Activated CD4-positive, alpha-beta T cell treated with anti-CD3 and anti-CD28 coated beads, Interleukin-2, Interleukin-6, amounts not matched to agents 100 ng/mL and 50 ng/mL, durations not matched to agents 16 hours and 8 hours (primary cell): ENCODE data around the gene PRSS12.
"Not testable (repeated sequence)": the region's sequence is repeated elsewhere in the genome, so short reads cannot be mapped to it uniquely, and the experiment has no call there.

ENCODE experiments used
- DNase-seq: peaks from one replicate; pipeline ENCODE4 v3.0.0-alpha.2; 2020

The PRSS12 gene

DNA sequence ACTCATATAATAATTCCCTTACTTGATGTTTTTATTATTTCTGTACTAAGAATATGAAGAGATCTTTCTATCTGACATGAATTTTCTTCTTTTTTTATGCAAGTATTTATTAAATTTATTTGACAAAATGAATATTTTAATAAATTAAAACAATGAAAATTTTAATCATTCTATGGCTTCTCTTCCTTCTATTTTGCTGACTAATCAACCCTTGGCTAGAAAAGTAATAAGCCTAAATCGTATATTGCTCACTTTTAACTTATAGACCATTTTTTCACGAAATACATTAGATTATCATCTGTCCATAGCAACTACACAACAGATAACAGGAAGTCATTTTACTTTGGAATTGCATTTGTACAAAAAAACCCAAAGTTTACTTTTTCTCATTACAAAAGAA, 38.6 kb downstream of the PRSS12 start:
- no peak for DNase-seq

DNA sequence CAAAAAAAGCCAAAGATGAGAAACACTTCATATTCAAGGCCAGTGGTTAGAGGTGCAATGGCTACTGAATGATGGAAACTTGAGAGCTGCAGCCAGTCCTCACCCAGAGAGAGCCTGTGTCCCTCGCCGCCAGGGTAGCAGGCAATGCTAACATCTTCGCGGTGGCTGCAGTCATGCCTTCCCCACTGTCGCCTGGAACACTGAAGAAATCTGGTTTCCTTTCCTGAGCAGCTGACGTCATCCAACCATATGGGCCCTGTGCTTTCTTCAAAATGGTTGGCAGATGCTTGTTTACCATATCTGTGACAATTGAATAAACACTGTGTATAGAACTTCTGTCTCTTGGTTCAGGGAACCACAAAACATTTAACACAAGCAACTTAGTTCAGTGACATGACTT, 39.7 kb downstream of the PRSS12 start:
- DNase-seq: no peak

DNA sequence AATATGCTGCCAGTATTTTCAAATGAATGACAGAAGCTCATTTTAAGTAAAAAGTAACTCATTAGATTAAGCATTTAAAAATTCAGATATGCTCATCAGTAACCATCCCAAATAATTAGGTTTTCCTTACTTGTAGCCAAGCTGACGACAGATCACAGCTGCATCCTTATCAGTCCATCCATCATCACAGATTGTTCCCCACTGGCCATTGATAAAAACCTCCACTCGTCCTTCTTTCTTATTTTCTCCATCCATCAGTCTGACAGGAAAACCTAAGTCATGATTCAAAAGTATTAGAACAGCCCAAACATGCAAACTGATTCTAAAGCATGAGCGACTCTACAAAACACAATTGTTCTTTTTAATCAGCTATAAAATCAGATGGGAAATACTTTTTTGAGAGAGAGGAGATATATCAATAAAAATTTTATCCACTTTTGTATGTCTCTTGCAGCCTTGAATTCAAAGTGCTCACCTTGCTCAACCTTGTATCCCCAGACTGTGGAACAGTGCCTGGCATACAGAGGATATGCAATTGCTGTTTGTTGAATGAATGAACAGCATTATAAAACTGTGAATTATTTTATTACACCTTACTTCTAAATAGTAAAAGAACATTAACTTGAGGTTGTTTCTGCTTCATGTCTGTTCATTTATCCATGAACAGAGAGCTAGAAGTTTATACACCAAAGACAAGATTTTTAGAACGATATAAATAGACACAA, 44.3 kb downstream of the PRSS12 start:
- no peak for DNase-seq

GRCh38 chr4:118307643-118308042, 45.2 kb downstream of the PRSS12 start:
- no peak for DNase-seq

DNA sequence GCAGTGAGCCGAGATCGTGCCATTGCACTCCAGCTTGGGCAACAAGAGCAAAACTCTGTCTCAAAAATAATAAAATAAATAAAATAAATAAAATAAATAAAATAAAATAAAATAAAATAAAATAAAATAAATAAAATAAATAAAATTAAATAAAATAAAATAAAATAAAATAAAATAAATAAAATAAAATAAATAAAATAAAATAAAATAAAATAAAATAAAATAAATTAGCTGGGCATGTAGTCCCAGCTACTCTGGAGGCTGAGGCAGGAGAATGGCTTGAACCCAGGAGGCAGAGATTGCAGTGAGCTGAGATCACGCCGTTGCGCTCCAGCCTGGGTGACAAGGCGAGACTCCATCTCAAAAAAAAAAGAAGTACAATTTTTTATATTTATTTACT, 53.2 kb downstream of the PRSS12 start:
- not testable (repeated sequence) for DNase-seq

- DNase-seq: no peak
Measured at GRCh38 chr4:118296729-118297128, 56.1 kb downstream of the PRSS12 start.

DNA sequence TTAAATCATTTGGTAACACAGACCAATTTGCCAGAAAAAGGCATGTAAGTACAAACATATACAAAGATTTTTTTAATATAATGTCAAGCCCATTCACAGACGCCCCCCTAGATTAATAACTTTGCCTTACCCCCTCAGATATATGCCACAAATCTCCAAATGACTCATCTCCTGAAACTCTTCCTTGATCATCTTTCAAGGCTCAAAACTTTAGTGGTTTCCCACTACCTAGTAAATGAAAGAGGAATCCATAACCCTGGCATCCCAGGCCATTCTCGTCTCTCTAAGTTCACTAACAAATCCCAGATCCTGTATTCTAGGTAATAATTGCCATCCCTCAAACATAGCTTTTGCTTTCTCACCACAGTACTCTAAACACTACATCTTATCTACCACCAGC, 61.9 kb downstream of the PRSS12 start:
- no peak for DNase-seq

DNA sequence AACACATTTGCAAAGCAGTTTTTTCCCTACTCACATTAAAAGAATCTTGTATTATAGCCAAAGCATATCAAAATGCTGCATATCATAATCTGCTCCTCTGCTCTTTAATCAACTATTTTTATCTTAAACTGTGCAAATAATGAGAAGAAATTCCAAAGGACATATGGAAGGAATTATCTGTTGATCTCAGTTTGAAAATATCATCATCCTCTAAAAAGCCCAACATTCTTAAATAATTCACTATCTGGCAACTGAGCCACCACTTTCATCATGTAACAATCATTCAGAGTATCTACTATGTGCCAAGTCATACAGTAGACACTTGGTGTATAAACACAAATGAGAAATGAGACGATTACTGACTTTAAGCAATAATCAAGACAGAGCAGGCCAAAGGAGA, 63.0 kb downstream of the PRSS12 start:
- DNase-seq: no peak

- no peak for DNase-seq
Measured at GRCh38 chr4:118287711-118288451, 64.9 kb downstream of the PRSS12 start.

GRCh38 chr4:118286685-118287084, 66.1 kb downstream of the PRSS12 start:
- DNase-seq: no peak

DNA sequence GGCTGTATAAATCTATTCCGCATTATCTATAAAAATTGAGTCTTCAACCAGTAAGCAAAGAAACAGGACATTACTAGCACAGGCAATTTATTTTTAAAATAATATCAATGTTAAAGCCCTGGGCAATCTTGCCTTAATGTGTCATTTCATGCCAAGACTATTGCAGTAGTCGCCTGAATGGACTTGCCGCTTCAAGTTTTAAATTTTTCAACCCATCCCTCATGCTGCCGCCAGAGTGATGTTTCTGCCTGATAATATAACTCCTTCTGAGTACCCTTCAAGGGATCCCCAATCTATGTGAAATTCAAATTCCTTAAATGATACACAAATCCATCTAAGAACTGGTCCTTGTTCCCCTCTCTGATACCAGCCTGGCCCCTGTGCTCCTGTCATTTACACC, 66.9 kb downstream of the PRSS12 start:
- DNase-seq: no peak

DNA sequence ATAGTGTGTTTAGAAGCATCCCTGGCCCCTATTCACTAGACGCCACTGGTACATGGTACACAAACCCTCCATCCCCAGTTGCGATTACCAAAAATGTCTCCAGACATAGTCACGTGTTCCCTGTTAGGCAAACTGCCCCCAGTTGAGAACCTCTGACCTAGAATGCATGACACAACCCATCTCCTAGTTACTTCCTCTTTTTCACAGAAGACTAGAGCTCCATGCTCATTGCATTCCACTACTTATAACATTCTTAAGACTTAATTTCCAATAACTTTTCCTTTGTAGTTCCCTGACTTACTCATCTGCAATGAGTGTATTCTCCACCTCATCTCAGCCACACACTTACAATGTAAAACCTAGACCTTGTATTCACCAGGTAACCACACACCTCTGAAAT, 68.6 kb downstream of the PRSS12 start:
- DNase-seq: no peak

DNA sequence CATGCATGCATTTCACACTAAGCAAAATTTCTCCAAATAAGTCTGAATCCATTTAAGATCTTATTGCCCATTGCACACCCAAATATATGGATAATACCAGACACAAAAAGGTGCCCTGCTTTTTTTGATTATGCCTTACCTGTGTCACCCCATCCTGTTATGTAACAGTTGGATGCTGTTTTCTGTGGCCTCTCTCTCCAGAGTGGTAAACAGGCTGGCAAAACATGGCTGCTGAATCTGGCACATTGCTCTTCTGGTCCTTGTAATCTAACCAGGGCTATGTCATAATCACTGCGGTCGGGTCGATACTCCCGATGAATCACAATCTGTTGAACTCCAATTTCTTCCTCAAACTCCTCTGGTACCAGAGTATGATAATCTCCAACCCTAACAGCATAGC, 70.1 kb downstream of the PRSS12 start:
- peak; percentile 44 for DNase-seq

- peak; percentile 40 for DNase-seq
Measured at GRCh38 chr4:118281611-118282442, 71.0 kb downstream of the PRSS12 start.

- DNase-seq: peak; percentile 57
Measured at GRCh38 chr4:118280501-118281218, 72.1 kb downstream of the PRSS12 start.

GRCh38 chr4:118279920-118280432, 72.8 kb downstream of the PRSS12 start:
- peak; percentile 14 for DNase-seq

DNA sequence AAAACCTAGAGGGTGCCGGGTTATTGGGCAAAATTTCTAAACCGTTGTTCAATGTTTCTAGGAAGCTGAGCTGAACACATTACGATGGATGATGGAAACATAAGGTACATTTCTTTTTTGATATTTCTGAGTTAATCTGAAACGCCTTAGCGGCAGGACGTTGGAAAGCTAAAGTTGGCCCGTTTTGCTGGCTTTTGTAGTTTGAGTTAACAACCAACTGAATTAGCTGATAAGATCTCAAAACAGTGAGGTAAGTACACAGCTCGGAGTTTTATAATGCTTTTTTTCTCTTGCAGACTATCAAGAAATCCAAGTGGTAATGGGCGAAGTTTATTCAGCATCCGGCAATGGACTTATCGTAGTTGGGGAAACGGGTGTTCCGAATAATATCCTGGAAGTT, 73.5 kb downstream of the PRSS12 start:
- DNase-seq: no peak

- DNase-seq: peak; percentile 98
Measured at GRCh38 chr4:118278473-118279274, 74.1 kb downstream of the PRSS12 start.

DNA sequence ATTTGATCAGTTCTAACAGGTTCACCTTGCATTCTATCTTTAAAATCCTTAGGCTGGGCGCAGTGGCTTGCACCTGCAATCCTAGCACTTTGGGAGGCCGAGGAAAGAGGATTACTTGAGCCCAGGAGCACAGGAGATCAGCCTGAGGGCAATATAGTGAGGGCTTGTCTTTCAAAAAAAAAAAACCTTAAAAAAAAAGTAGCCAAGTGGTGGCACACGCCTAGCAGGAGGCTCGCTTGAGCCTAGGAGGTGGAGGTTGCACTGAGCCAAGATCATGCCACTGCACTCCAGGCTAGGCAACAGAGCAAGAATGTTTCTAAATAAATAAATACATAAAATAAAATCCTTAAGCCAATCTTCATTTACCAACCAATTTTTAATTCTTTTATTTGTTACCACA, 75.6 kb downstream of the PRSS12 start:
- no peak for DNase-seq

GRCh38 chr4:118276580-118276979, 76.2 kb downstream of the PRSS12 start:
- no peak for DNase-seq

- no peak for DNase-seq
Measured at GRCh38 chr4:118273642-118274041, 79.2 kb downstream of the PRSS12 start.

DNA sequence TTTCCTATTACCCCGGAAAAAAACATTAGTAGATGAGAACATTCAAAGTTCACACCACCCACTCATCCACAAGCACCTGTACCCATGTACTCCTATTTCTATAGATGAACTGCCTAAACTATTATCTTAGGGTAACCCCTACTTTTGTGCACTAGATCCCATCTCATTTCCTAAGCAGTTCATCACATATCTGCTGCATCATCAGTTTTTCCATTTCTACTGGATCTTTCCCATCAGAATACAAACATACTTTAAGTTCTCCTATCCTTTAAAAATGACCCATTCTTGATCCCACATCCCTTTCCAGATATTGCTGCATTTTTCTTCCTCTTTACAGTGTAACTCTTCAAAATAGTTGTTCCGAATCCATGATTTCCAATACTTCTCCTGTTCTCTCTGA, 81.0 kb downstream of the PRSS12 start:
- DNase-seq: no peak
